HepG2 (cell line): ENCODE results near the gene SPI1.

Source experiments
- HNF4A ChIP-seq: sonication (generic); formaldehyde crosslinking; IDR thresholded peaks from 2 replicates; pipeline ENCODE4 v1.4.0; 2020; ENCODE audit warnings: missing genetic modification reagents
- MEIS2 ChIP-seq: sonication (generic); formaldehyde crosslinking; IDR thresholded peaks from 2 replicates; pipeline ENCODE4 v1.9.0; 2021; ENCODE audit warnings: mild to moderate bottlenecking, missing genetic modification reagents
- MYC ChIP-seq: sonication (generic); formaldehyde crosslinking; IDR thresholded peaks from 2 replicates; pipeline ENCODE4 v1.9.0; 2021; ENCODE audit warnings: missing genetic modification reagents, borderline replicate concordance
- NFE2L1 ChIP-seq: sonication (generic); formaldehyde crosslinking; IDR thresholded peaks from 2 replicates; pipeline ENCODE4 v1.4.0; 2020; ENCODE audit warnings: missing genetic modification reagents, mild to moderate bottlenecking, borderline replicate concordance
- RNF2 ChIP-seq: fragments of 450-650 bp; conservative IDR thresholded peaks from 2 replicates; pipeline ENCODE4 v1.6.1; 2016; ENCODE audit warnings: low read depth
- STAT5B ChIP-seq: sonication (generic); formaldehyde crosslinking; IDR thresholded peaks from 2 replicates; pipeline ENCODE4 v1.4.0; 2020; ENCODE audit warnings: missing genetic modification reagents
- TBP ChIP-seq: sonication (generic); formaldehyde crosslinking; IDR thresholded peaks from 2 replicates; pipeline ENCODE4 v1.5.0; 2020; ENCODE audit warnings: missing genetic modification reagents
- TP53 ChIP-seq: sonication (generic); formaldehyde crosslinking; conservative IDR thresholded peaks from 2 replicates; pipeline ENCODE4 v1.4.0; 2020; ENCODE audit warnings: missing genetic modification reagents
- TF ChIP-seq, protein P1 (sequence below): sonication (generic); formaldehyde crosslinking; IDR thresholded peaks from 2 replicates; pipeline ENCODE4 v1.9.0; 2021; ENCODE audit warnings: missing genetic modification reagents, mild to moderate bottlenecking, borderline replicate concordance
- TF ChIP-seq, protein P2 (sequence below): IDR thresholded peaks from 2 replicates; pipeline ENCODE4 v1.6.1; 2012; ENCODE audit warnings: inconsistent platforms

DNA sequence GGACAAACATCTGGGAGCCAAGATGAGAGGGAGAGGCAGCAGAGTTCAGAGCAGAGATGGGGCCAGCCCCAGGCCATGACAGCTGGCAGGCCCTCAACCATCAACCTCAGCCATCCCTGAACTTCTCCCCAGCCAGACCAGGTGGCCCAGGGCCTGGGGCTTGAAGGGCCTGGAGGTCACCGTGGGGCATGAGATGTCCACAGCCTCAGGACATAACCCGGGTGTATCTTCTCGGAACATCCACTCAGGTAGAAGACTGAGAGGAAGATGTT is 17.6 kb upstream of the SPI1 start:
- TF ChIP-seq TBP (CRISPR knock-in tag) (no peak), HNF4A (no peak), RNF2 (no peak), TP53 (no peak), NFE2L1 (no peak), STAT5B (no peak), MEIS2 (CRISPR knock-in tag) (no peak), MYC (CRISPR knock-in tag) (no peak)
- TF ChIP-seq, protein P1, sequence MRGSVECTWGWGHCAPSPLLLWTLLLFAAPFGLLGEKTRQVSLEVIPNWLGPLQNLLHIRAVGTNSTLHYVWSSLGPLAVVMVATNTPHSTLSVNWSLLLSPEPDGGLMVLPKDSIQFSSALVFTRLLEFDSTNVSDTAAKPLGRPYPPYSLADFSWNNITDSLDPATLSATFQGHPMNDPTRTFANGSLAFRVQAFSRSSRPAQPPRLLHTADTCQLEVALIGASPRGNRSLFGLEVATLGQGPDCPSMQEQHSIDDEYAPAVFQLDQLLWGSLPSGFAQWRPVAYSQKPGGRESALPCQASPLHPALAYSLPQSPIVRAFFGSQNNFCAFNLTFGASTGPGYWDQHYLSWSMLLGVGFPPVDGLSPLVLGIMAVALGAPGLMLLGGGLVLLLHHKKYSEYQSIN (CRISPR knock-in tag): no peak
- TF ChIP-seq, protein P2, sequence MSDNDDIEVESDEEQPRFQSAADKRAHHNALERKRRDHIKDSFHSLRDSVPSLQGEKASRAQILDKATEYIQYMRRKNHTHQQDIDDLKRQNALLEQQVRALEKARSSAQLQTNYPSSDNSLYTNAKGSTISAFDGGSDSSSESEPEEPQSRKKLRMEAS: no peak
